ENCODE data around the gene PLAAT3. TPM values are rescaled to one million over a fixed set of nuclear protein-coding genes. Genes with fewer than 3 reads are reported as not detected.

The PLAAT3 gene
- total RNA-seq, 4 donors from 2014 or later: 7.1 to 14.2 (median 10.2) TPM

- Histone ChIP-seq H3K9me3 (no peaks in the 10 kb centered on the region), H3K4me1 (peaks cover 44% of the 10 kb centered on the region), H3K27me3 (no peaks in the 10 kb centered on the region), H3K27ac (peak overlapping the region; percentile 67), H3K36me3 (no peaks in the 10 kb centered on the region), H3K4me3 (no peak overlapping the region)
- WGBS: 71% methylated on average over 7 of the region's 7 CpGs
- no peak for DNase-seq (ENCODE audit: low spot score in 2 of 2)
- TF ChIP-seq CTCF (IDR thresholded peaks at IDR 0.05) (no peak), EP300 (IDR thresholded peaks at IDR 0.05) (no peak), POLR2A (IDR thresholded peaks at IDR 0.05) (no peak), POLR2AphosphoS5 (IDR thresholded peaks at IDR 0.05) (no peak)
Measured at GRCh38 chr11:63564056-63564774, 50.0 kb downstream of the PLAAT3 start.

- peak within 1 kb of the TSS; percentile 67 for H3K27ac ChIP-seq
- 90% methylated on average over 13 of the region's 13 CpGs for WGBS
- no peak for TF ChIP-seq POLR2A (IDR thresholded peaks at IDR 0.05)
- TF ChIP-seq CTCF (IDR thresholded peaks at IDR 0.05): no peak
- no peak for TF ChIP-seq EP300 (IDR thresholded peaks at IDR 0.05)
- no peak for TF ChIP-seq POLR2AphosphoS5 (IDR thresholded peaks at IDR 0.05)
- H3K4me3 ChIP-seq: no peak within 1 kb of the TSS
- DNase-seq (ENCODE audit: low spot score in 2 of 2): no peak
- no peaks in the 10 kb centered on the region for H3K27me3 ChIP-seq
- H3K9me3 ChIP-seq: no peaks in the 10 kb centered on the region
- H3K4me1 ChIP-seq: peaks cover 44% of the 10 kb centered on the region
- H3K36me3 ChIP-seq: no peaks in the 10 kb centered on the region
Measured at GRCh38 chr11:63563201-63564055, 50.8 kb downstream of the PLAAT3 start, which contains the start of gene PLAAT2. Gene PLAAT2 (minus strand): TSS chr11:63563379. CDS start chr11:63563324, 55 bp downstream.

GRCh38 chr11:63560506-63561180, 53.6 kb downstream of the PLAAT3 start:
- no peak overlapping the region for H3K27ac ChIP-seq
- H3K4me1 ChIP-seq: peaks cover 20% of the 10 kb centered on the region
- no peaks in the 10 kb centered on the region for H3K9me3 ChIP-seq
- H3K4me3 ChIP-seq: no peak overlapping the region
- DNase-seq (ENCODE audit: low spot score in 2 of 2): no peak
- no peaks in the 10 kb centered on the region for H3K27me3 ChIP-seq
- no peak for TF ChIP-seq POLR2A (IDR thresholded peaks at IDR 0.05)
- TF ChIP-seq POLR2AphosphoS5 (IDR thresholded peaks at IDR 0.05): no peak
- no peak for TF ChIP-seq EP300 (IDR thresholded peaks at IDR 0.05)
- no peak for TF ChIP-seq CTCF (IDR thresholded peaks at IDR 0.05)
- no peaks in the 10 kb centered on the region for H3K36me3 ChIP-seq
- WGBS: 33% methylated on average over 7 of the region's 7 CpGs

- DNase-seq (ENCODE audit: low spot score in 2 of 2): no peak
Measured at GRCh38 chr11:63558459-63559157, 55.6 kb downstream of the PLAAT3 start.

More at GRCh38 chr11:63558459-63559157, 55.6 kb downstream of the PLAAT3 start:
- peaks cover 8% of the 10 kb centered on the region for H3K4me1 ChIP-seq
- H3K9me3 ChIP-seq: no peaks in the 10 kb centered on the region
- H3K36me3 ChIP-seq: no peaks in the 10 kb centered on the region
- H3K4me3 ChIP-seq: no peak overlapping the region
- WGBS: 95% methylated on average over 5 of the region's 7 CpGs
- TF ChIP-seq POLR2A (IDR thresholded peaks at IDR 0.05) (no peak), EP300 (IDR thresholded peaks at IDR 0.05) (no peak), CTCF (IDR thresholded peaks at IDR 0.05) (no peak), POLR2AphosphoS5 (IDR thresholded peaks at IDR 0.05) (no peak)
- H3K27ac ChIP-seq: no peak overlapping the region
- no peaks in the 10 kb centered on the region for H3K27me3 ChIP-seq

Data from suprapubic skin (tissue), 4 donors.